Measurements from ENCODE around the gene PITPNC1.

- no peak for TF ChIP-seq ESRRA (CRISPR knock-in tag; IDR thresholded peaks at IDR 0.05; ENCODE audit: low read depth)
- TF ChIP-seq HBP1 (CRISPR knock-in tag; IDR thresholded peaks at IDR 0.05; ENCODE audit: low read depth) = no peak
- TF ChIP-seq HMGXB4 (CRISPR knock-in tag; IDR thresholded peaks at IDR 0.05; ENCODE audit: borderline replicate concordance in 1 of 2, low read depth in 1 of 2) = no peak
Measured at GRCh38 chr17:67474081-67474661, 97.1 kb downstream of the PITPNC1 start.
